GM19328 (cell line): ENCODE data around the gene ADGRD1.
"Not testable (repeated sequence)": the region's sequence is repeated elsewhere in the genome, so short reads cannot be mapped to it uniquely, and the experiment has no call there.

Experiments used
- ATAC-seq: cut with Tn5 transposase; IDR thresholded peaks from one replicate; pipeline ENCODE4 v1.9.1; 2021; ENCODE audit warnings: mild to moderate bottlenecking, moderate library complexity; ENCODE audit not compliant: unreplicated experiment

Gene ADGRD1

DNA sequence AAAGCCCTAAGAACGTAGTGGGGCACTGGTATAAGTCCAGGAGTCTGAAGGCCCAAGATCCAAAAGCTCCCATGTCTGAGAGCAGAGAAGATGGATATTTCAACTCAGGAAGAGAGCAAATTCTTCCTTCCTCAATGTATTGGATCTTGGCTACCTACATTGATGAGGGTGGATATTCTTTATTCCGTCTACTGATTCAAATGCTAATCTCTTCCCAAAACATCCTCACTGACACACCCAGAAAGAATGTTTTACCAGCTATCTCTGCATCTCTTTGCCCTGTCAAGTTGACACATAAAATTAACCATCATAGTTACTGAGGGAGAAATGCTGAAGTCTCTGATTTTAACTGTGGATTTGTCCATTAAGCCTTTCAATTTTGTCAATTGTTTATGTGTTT lies 16.6 kb upstream of the ADGRD1 start:
- ATAC-seq = no peak

- ATAC-seq = not testable (repeated sequence)
These were observed 16.2 kb upstream of the ADGRD1 start for GRCh38 chr12:130937546-130937945.

DNA sequence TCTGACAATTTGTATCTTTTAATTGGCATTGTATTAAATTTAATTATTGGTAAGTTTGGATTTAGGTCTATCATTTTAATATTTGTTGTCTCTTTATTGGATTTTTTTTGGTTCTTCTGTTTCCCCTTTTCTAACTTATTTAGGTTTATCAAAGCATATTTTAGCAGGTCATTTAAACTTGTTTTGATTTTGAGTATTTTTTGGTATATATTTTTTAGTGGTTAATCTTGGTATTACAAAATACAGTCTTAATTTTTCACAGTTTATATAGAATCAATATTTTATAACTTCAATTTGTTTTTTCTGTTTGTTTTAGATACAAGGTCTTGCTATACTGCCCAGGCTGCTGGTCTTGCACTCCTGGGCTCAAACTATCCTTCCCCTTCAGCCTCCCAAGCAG lies 15.5 kb upstream of the ADGRD1 start:
- no peak for ATAC-seq

GRCh38 chr12:130944878-130945277 lies 8.8 kb upstream of the ADGRD1 start:
- ATAC-seq = no peak

DNA sequence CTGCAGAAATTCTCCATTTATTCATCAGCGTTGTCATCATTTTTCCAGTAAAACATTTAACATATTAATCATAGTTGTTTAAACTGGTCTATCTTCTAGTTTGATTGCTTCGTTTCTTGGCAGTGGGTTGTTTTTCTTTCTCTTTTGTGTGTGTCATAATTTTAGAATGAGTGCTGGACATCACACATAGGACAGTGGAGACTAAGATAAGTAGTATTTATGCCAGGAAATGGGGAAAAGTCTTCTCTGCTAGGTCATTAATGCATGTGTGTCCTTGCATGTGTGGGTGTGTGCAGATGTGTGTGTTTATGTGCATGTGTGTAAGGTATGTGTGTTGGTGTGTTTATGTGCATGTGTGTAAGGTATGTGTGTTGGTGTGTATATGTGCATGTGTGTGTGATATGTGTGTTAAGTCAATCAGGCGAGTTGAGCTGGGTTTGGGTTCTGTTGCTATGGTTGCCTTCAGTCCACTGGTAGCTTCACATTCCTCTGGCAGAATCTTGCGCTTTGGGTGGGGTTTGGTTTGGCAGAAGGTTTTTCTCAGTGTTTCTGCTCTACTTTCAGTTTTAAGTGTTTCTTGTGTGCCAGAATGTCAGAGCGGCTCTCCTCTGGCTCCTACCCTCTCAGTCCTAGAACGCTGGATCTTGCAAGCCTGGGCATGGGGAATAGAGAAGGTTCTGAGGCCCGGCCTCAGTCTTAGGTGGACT lies 7.8 kb upstream of the ADGRD1 start:
- ATAC-seq = no peak

- no peak for ATAC-seq
These were observed 6.6 kb upstream of the ADGRD1 start for GRCh38 chr12:130947028-130947613.

DNA sequence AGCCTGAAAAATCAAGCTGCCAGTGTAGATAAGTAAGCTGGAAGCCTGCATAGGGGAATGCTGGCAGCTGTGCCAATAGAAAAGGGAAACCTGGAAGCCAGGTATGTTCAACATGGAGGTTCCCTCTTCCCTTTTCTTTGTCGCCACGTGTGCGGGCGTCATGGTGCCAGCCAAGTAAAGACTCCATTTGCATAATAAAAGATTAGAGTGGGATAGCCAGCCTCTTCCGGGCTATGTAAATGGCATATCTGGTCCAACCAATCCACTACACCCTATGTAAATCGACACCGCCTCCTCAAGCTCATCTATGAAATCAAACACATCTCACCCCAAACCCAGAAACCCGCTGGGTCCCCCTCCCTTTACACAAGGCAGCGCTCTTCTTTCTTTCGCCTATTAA lies 5.6 kb upstream of the ADGRD1 start:
- no peak for ATAC-seq

DNA sequence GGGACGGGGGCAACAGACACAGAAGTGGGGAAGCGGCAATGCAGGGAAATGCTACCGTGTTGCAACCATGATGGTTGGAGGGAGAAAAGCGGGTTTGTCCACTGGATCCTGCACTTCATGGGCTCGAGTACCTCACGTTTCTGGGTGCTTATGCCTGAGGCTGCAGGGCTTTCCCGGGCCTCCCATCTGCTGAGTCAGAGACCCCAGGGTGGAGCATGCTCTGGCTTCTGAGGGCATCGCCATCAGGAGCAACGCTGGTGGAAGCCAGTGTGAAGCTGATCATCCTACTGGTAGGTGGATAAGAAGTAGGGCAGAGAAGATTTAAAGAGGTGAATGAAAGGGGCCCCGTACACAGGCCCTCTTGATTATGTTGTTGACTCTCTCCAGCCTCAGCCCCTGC lies 5.0 kb upstream of the ADGRD1 start:
- ATAC-seq = no peak

GRCh38 chr12:130949806-130950205 lies 3.9 kb upstream of the ADGRD1 start:
- no peak for ATAC-seq

GRCh38 chr12:130951636-130952035 lies 2.1 kb upstream of the ADGRD1 start:
- ATAC-seq = no peak

DNA sequence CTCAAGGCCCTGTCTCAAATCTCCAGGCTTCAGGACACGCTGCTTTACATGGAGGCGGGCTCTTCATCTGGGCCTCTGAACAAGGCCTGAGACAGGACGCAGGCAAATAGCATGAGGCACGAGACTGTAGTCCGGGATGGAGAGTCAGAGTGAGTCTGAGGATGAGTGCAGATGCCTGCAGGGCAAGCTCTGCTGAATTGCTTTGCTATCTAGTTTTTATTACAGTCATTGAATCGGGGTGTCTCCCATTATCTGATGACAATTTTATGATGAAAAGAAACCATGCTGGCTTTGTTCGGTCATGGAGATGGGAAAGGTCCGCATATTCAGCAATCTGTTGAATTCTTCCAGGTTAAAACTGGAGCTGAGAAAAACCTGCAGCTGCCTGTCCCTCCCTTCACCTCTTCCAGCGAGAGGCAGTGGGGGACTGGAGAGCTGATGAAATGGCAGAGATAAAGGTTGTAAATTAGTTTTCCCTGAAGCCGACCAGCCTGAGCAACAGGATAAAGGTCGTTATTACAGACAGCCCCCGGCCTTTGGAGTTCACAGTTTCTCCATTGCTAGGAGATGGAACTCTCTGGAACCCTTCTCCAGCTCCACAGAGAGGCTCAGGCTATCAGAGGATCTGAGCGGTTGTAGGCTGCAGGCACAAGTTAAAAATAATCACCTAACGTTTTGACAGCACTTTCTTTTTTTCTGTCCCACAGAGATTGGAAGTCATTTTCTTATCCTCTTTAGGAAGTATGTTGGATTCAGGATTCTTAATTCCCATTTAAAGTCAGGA lies 1.3 kb upstream of the ADGRD1 start:
- no peak for ATAC-seq

- ATAC-seq = no peak
These were observed 781 bp downstream of the ADGRD1 start for GRCh38 chr12:130954544-130954831.

GRCh38 chr12:130955238-130955816 lies 1.6 kb downstream of the ADGRD1 start:
- no peak for ATAC-seq

DNA sequence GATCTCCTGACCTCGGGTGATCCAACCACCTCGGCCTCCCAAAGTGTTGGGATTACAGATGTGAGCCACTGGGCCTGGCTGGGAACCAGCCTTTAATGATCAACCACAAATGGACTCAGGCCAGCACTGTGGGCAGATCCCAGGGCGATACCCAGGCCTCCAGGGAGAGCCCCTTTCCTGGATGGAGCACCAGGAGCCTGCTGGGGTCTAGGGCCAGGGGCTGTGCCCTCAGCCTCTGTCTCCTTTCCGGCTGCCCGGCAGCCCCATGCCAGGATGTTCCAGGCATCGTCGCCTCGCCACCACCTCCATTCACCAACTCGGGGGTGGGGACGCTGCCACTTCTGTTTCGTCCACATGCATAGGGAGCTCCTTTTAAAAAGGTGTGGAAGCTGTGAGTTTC lies 2.3 kb downstream of the ADGRD1 start:
- no peak for ATAC-seq

DNA sequence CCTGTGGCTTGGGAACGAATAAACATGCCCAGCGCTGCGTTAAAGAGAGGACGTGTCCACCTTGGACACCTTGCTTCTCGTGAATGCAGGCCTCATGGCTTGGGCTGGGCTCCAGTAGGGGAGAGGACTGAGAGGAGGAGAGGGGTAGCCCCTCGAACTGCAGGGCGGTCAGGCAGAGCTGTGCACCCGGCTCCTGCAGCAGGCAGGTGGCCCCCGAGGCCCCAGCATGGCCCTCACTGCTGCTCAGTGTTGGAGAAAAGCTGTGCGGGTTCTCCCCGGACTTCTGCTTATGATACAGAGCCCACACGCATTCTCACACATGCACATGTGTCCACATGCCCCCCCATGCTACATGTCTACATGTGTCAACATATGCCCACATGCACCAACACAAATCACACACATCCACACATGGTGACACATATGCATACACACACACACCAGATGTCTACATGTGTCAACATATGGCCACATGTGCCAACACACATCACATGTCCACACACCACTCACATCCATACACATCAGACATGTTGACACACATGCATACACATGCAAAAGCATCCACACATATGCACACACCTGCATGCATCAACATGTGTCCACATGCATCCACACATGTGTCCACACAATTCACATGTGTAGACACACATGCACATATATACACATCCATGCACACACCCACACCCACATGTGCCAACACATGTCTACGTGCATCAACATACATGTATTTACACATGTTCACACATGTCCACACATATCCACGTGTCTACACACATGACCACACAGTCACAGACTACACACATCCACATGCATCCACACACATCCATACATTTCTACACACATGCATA lies 3.0 kb downstream of the ADGRD1 start:
- ATAC-seq = no peak

- no peak for ATAC-seq
These were observed 3.6 kb downstream of the ADGRD1 start for GRCh38 chr12:130957304-130957621.

GRCh38 chr12:130958557-130959140 lies 4.9 kb downstream of the ADGRD1 start:
- no peak for ATAC-seq

- no peak for ATAC-seq
These were observed 5.9 kb downstream of the ADGRD1 start for GRCh38 chr12:130959632-130960031.

DNA sequence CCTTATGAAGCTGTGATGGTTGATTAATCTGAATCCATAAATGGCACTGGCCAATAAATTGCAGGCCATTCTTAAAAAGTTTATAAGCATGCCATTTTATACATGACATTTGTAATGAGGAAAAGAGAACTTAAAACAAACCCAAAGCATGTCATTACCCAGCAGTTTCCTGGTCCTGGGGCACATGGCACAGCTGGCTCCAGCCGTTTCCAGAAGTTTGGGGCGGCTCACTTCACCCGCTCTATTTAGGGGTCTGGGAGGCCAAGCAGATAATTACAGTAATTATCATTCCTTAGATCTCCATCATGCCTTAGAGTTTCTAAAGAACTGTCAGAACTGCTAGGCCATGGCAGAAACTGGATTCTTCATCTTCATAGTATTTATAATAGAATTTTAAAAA lies 6.4 kb downstream of the ADGRD1 start:
- no peak for ATAC-seq

DNA sequence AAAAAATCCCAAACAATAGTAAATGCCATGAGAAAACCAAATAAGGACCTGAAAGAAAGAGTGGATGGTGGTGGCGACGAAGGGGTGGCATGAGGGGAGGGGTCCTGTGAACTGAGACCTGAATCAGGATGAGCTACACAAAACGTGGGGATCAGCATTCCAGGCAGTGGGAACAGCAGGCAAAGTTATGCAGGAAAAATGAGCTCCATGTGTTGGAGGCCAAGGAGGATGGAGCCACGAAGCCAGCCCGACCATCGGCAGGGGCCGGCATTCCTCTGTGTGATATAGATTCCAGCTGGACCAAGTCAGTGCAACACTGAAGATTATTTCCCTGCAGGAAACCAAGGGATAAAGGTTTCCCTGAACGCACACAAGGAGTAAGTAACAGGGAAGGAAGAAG lies 7.1 kb downstream of the ADGRD1 start:
- ATAC-seq = no peak

DNA sequence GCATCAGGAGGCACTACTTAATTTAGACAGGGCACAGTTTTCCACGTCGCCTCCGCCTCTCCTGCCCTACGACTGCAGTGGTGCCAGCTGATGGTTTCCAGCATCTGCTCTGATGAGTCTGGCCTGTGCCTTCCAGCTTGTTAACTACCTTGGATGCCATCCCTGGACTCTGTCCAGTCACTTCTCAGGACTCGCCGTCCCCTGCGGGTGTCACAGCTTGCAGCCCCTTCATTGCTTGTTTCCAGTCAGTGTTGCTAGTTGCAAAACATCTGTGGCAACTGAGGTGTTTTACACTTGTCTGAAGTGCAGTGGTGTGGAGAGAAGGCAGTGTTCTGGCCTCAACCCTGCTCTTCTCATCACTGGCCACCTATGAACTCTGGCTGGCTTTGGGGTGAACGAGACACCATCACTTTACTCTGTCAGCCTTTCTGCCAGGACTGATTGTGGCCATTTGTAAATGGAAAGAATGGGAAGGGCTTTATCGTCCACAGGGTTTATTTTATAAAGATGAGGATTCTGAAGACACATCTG lies 8.3 kb downstream of the ADGRD1 start:
- no peak for ATAC-seq
